Erythroblast (primary cell): ENCODE measurements around the gene RIMS1.

Experiments
- GATA1 ChIP-seq: IDR thresholded peaks from 2 replicates; pipeline ENCODE4 v1.6.1; 2011; ENCODE audit warnings: low read depth, mild to moderate bottlenecking, control low read depth, low read length, moderate library complexity
- POLR2A ChIP-seq: IDR thresholded peaks from 2 replicates; pipeline ENCODE4 v1.6.1; 2011; ENCODE audit warnings: mild to moderate bottlenecking, low read length

- TF ChIP-seq POLR2A (no peak), GATA1 (no peak)
These were observed 400.6 kb downstream of the RIMS1 start for GRCh38 chr6:72286911-72287311.
